NB4 (cell line): ENCODE data around the gene TAF8.

Experiments
- DNase-seq: peaks from one replicate; pipeline ENCODE4 v3.0.0; 2010; ENCODE audit warnings: low read depth
- H3K4me3 ChIP-seq: one replicate; pipeline ENCODE4 v1.5.1; 2011; ENCODE audit warnings: mild to moderate bottlenecking, low read depth, low read length, moderate library complexity
- CTCF ChIP-seq: IDR thresholded peaks from one replicate; pipeline ENCODE4 v1.5.1; 2012; ENCODE audit warnings: low read depth, low read length
- MYC ChIP-seq: IDR thresholded peaks from 2 replicates; pipeline ENCODE4 v1.6.1; 2011; ENCODE audit warnings: low read depth, low read length
- POLR2A ChIP-seq: IDR thresholded peaks from 2 replicates; pipeline ENCODE4 v1.6.1; 2011; ENCODE audit warnings: mild to moderate bottlenecking; ENCODE audit not compliant: insufficient read length; ENCODE audit errors: extremely low read depth
- TF ChIP-seq, protein P1 (sequence below): IDR thresholded peaks from 2 replicates; pipeline ENCODE4 v1.6.1; 2011; ENCODE audit warnings: low read depth, low read length

Gene TAF8

DNA sequence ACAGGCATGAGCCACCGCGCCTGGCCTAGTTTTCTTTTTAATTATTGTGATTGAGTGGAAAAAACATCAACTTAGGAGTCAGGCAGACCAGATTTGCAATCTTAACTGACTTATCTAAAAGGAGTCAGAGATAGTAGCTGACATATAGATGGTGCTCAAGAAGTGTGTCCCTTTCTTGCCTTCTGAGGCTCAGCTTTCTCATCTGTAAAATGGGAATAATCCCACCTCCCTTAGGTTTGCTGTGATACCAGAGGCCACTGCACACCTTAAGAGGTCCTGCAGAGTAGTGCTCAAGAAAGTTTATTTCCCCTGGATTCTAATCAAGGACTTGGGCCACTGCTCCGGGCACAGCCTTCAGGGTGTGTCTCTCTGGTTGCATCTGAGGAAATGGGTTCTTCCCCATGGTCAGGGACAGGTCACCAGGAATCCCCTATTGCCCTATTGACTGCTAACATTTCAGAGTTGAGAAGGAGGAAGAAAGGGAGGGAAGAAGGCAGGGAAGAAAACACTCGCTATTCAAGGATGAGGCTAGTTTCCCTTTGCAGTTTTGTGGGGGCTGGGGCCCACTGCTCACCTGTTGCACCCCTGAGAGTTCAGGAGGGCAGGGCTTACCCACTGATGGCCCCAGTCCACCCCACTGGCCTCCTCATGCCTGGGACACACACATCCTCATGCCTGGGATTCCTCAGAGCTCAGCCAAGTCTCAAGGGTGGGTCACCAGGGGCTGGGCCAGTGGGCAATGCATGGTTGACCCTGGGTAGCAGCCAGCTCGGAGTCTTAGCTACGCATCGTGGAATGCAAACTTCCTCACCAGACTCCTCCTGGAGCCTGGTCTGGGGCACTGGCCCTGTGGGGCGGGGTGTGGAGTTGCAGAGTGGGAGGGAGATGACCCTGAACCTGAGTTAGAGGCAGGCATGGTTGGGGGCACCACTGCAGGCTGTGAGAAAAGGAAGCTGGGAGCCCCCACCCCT lies 70.9 kb downstream of the TAF8 start:
- DNase-seq, result no peak
- TF ChIP-seq CTCF (no peak), MYC (no peak), POLR2A (no peak)
- TF ChIP-seq, protein P1, sequence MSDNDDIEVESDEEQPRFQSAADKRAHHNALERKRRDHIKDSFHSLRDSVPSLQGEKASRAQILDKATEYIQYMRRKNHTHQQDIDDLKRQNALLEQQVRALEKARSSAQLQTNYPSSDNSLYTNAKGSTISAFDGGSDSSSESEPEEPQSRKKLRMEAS, result no peak
- no peak overlapping the region for H3K4me3 ChIP-seq

DNA sequence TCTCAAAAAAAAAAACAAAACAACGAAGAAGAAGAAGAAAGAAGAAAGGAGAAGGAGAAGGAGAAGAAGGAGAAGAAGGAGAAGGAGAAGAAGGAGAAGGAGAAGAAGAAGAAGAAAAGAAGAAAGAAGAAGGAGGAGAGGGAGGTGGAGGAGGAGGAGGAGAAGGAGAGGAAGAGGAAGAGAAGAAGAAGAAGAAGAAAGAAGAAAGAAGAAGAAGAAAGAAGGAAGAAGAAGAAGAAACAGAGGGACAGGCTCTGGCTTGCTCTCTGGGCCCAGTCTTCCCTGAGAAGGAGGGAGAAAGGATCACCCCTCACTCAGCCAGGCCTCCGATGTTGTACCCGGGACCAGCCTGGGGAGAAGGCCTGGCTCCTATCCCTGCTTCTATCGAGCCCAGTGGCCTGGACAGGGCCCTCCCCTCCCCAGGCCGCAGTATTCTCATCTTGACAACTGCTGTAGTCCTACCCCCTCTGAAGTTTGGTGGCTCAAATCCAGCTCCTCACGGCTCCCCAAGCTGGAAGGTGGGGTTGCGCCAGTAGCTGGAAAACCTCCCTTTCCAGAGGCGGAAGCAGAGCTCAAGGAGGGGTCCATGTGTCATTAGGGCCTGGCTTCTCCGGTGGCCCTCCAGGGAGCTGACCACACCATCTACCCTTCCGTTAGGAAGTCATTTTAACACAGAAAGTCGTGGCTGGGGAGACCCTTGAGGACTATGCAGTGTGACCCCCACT lies 73.2 kb downstream of the TAF8 start:
- no peak for DNase-seq

DNA sequence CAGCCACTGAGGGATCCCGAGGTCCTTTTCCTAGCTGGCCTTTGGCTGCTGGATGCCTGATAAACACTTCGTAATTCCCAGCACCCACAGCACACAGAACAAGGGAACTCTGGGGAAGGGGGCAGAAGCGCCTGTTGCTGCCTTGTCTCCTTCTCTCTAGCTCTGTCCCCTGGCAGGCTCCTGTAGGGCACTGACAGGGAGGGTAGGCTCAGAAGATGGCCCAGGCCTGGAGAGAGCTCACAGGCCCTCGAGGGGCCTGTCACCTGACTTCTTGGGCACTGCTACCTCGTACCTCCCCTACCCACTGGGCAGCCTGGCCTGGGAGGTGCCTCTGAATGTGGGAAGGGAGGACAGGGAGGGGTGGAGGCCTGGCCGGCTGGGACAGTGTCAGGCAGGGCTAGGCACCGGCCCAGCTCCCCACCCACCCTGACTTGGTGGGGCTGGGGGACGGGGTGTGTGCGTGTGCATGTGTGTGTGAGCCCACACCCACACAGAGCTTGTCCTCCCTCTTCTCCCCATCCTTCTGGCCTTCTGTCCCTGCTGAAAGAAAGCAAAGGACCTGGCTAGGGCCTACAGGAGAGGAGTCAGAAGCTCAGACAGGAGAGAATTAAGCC lies 74.0 kb downstream of the TAF8 start:
- no peak for TF ChIP-seq POLR2A
- no peak for TF ChIP-seq CTCF
- TF ChIP-seq, protein P1, result no peak
- no peak for TF ChIP-seq MYC
- no peak for DNase-seq
- H3K4me3 ChIP-seq, result no peak overlapping the region

More for the DNA sequence above, 73.2 kb downstream of the TAF8 start:
- no peak overlapping the region for H3K4me3 ChIP-seq
- TF ChIP-seq MYC (no peak), CTCF (no peak), POLR2A (no peak)
- TF ChIP-seq, protein P1, result no peak

DNA sequence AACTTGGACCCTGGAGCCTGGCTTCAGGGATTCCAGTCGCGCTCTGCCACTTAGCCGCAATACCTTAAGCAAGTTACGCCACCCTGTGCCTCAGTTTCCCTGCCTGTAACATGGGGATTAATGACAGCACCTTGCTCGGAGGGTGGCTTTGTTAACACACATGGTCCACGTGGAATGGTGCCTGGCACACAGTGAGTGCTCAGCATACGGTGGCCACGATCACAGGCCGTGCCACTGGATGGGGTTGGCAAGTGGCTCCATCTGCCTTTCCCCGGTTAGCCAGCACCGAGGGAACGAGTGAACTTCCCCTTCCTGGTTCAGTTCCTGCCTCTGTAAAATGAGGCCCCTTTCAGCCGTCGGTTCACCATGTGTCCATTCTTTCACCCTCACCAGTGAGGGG lies 74.9 kb downstream of the TAF8 start:
- no peak for TF ChIP-seq MYC
- TF ChIP-seq, protein P1, result no peak
- TF ChIP-seq POLR2A, result no peak
- TF ChIP-seq CTCF, result no peak
- no peak overlapping the region for H3K4me3 ChIP-seq
- DNase-seq, result peak; percentile 24

DNA sequence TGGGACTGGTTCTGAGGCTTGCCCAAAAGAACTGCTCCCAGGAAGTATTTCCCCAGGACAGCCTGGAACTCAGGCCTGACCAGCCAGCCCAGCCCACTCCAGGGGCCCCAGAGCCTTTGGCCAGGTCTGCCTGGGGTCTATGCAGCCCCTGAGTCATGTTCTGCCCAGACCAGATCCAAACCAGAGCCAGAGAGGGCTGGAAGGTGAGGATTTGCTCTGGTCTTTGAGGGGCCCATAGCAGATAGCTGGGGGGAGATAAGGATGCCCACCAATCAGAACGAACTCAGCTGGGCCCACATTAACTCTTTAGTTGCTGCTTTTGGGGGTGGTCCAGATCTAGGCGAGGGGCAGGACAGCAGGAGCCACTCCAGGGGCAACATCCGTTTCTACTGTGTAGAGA lies 75.3 kb downstream of the TAF8 start:
- DNase-seq, result no peak
- no peak overlapping the region for H3K4me3 ChIP-seq
- TF ChIP-seq CTCF, result no peak
- TF ChIP-seq POLR2A, result no peak
- TF ChIP-seq, protein P1, result no peak
- TF ChIP-seq MYC, result no peak
